K562 (cell line): ENCODE data around the gene INO80E. TPM values are rescaled to one million over a fixed set of nuclear protein-coding genes. Genes with fewer than 3 reads are reported as not detected.

ENCODE experiments used
- ATAC-seq: fragments of 200-7000 bp; cut with Tn5 transposase; 3 replicates; pipeline ENCODE4 v1.9.1; 2020; ENCODE audit warnings: moderate library complexity
- BruUV-seq: library from RNA; stranded (reverse); fragments of 400-500 nt; replicated peaks from 2 replicates; lab custom pipeline; 2021; lab: Mats Ljungman, UMichigan
- CTCF ChIA-PET: fragments of 300-600 bp; formaldehyde crosslinking; extraction: SDS; loops from one replicate; lab custom pipeline; 2021; ENCODE audit warnings: low intra/inter-chr PET ratio; lab: Yijun Ruan, JAX
- POLR2A ChIA-PET: fragments of 300-600, 350-650 bp; sonication (Branson Sonifier 250); formaldehyde crosslinking; extraction: SDS; loops from one replicate; lab custom pipeline; 2021; ENCODE audit warnings: antibody characterized with exemption, inconsistent platforms; lab: Yijun Ruan, JAX
- DNase-seq, 4 experiments: peaks; one replicate each; pipeline versions ENCODE4 v3.0.0 to v3.0.0-alpha.2; 2011 to 2018; ENCODE audit warnings: low spot score in 3 of 4, mixed read lengths in 3 of 4; ENCODE audit errors: extremely low read depth in 1 of 4
- FAIRE-seq: peaks from 2 replicates; lab custom pipeline; 2011; peaks lifted over from hg19 to GRCh38; lab: Jason Lieb, UNC
- H2AFZ ChIP-seq: 2 replicates; pipeline ENCODE4 v1.6.0; 2011; ENCODE audit warnings: low read depth, low read length, control low read depth, inconsistent platforms
- H3K27ac ChIP-seq: fragments of 200-600 bp; 3 replicates; pipeline ENCODE4 v1.8.0; 2011; ENCODE audit warnings: low read depth, mild to moderate bottlenecking, control low read depth, inconsistent platforms, low read length, moderate library complexity, mixed read lengths; ENCODE audit errors: extremely low read depth
- H3K27me3 ChIP-seq, 2 experiments: fragments of 300-600 bp in 1 of 2; 2 replicates in 1 of 2; 3 replicates in 1 of 2; pipeline versions ENCODE4 v1.6.0 to v1.8.0; 2011; ENCODE audit warnings: inconsistent platforms in 2 of 2, low read length in 2 of 2, mild to moderate bottlenecking in 1 of 2, mixed read lengths in 1 of 2, moderate library complexity in 1 of 2; ENCODE audit not compliant: control insufficient read depth in 2 of 2, insufficient read depth in 2 of 2
- H3K36me3 ChIP-seq: fragments of 300-600 bp; 3 replicates; pipeline ENCODE4 v1.8.0; 2011; ENCODE audit warnings: mild to moderate bottlenecking, low read length, inconsistent platforms; ENCODE audit not compliant: control insufficient read depth, insufficient read depth
- H3K4me1 ChIP-seq, 2 experiments: fragments of 200-600 bp in 1 of 2; replicated peaks in 1 of 2; 2 replicates in 1 of 2; 3 replicates in 1 of 2; pipeline versions ENCODE4 v1.5.1 to v1.8.0; 2011; ENCODE audit warnings: inconsistent platforms in 2 of 2, low read length in 2 of 2, mild to moderate bottlenecking in 1 of 2, mixed read lengths in 1 of 2, moderate library complexity in 1 of 2; ENCODE audit not compliant: control insufficient read depth in 2 of 2, insufficient read depth in 2 of 2
- H3K4me2 ChIP-seq: 2 replicates; pipeline ENCODE4 v1.6.1; 2011; ENCODE audit warnings: low read length, control low read depth, inconsistent platforms, mixed read lengths; ENCODE audit not compliant: insufficient read depth
- H3K4me3 ChIP-seq: fragments of 200-600 bp; sonication (generic), shearing (Covaris generic); 2 replicates; pipeline ENCODE4 v1.5.1; 2016; ENCODE audit warnings: control low read depth, inconsistent platforms
- H3K79me2 ChIP-seq: fragments of 200-600 bp; 3 replicates; pipeline ENCODE4 v1.8.0; 2011; ENCODE audit warnings: low read length, inconsistent platforms; ENCODE audit not compliant: control insufficient read depth, insufficient read depth
- H3K9ac ChIP-seq, 2 experiments: 2 replicates each; pipeline versions ENCODE4 v1.6.0 to v1.6.1; 2011; ENCODE audit warnings: low read depth in 2 of 2, low read length in 2 of 2, control low read depth in 1 of 2, inconsistent platforms in 1 of 2, mild to moderate bottlenecking in 1 of 2, mixed read lengths in 1 of 2; ENCODE audit not compliant: insufficient read depth in 1 of 2
- H3K9me1 ChIP-seq: one replicate; pipeline ENCODE4 v1.6.0; 2011; ENCODE audit warnings: inconsistent platforms, mild to moderate bottlenecking, low read length, moderate library complexity; ENCODE audit not compliant: control insufficient read depth, insufficient read depth
- H3K9me3 ChIP-seq: replicated peaks from 2 replicates; pipeline ENCODE4 v1.5.1; 2011; ENCODE audit warnings: low read depth, low read length, inconsistent platforms; ENCODE audit not compliant: control insufficient read depth, insufficient read depth
- H4K20me1 ChIP-seq: replicated peaks from 2 replicates; pipeline ENCODE4 v1.6.1; 2011; ENCODE audit warnings: low read length, inconsistent platforms, mixed read lengths; ENCODE audit not compliant: control insufficient read depth, insufficient read depth
- DIDO1 ChIP-seq: fragments of 450-650 bp; IDR thresholded peaks from 2 replicates; pipeline ENCODE4 v1.6.1; 2016; ENCODE audit warnings: low read depth, missing biosample characterization, missing genetic modification characterization
- KDM1A ChIP-seq, 2 experiments: fragments of 450-650 bp; IDR thresholded peaks; 2 replicates each; pipeline ENCODE4 v1.6.1; 2016; ENCODE audit warnings: mild to moderate bottlenecking in 2 of 2
- SRSF9 ChIP-seq: fragments of 200-400 bp; formaldehyde crosslinking; IDR thresholded peaks from 2 replicates; pipeline ENCODE4 v1.6.1; 2017; ENCODE audit warnings: low read depth, low read length, borderline replicate concordance
- U2AF2 ChIP-seq: fragments of 200-400 bp; formaldehyde crosslinking; optimal IDR thresholded peaks from 2 replicates; pipeline ENCODE3; 2017; ENCODE audit warnings: low read depth, mild to moderate bottlenecking, low read length
- ZBTB7A ChIP-seq: IDR thresholded peaks from 2 replicates; pipeline ENCODE4 v1.6.1; 2011; ENCODE audit warnings: low read depth, mild to moderate bottlenecking, low read length, moderate library complexity, borderline replicate concordance; ENCODE audit not compliant: control insufficient read depth
- ZNF263 ChIP-seq: sonication (generic); formaldehyde crosslinking; IDR thresholded peaks from 2 replicates; pipeline ENCODE4 v1.8.0; 2022; ENCODE audit warnings: mild to moderate bottlenecking, missing genetic modification reagents, borderline replicate concordance
- ZNF780A ChIP-seq: fragments of 250-450 bp; sonication (Bioruptor Pico); IDR thresholded peaks from 2 replicates; pipeline ENCODE4 v1.5.0; 2021; ENCODE audit warnings: mild to moderate bottlenecking
- WGBS: fragments of 100-300 bp; shearing (Covaris generic); methylation state at CpG from one replicate; pipeline ENCODE4 v1.1.6; 2016; ENCODE audit warnings: low coverage, mixed read lengths; ENCODE audit not compliant: insufficient coverage; ENCODE audit errors: missing lambda C conversion rate; 5-methylcytosine and 5-hydroxymethylcytosine counted together
- in situ Hi-C: fragments of 300-500 bp; cut with MboI; formaldehyde crosslinking; loops from 4 replicates; pipeline ENCODE4 v1.15.0; 2018; ENCODE audit warnings: inconsistent platforms, mixed read lengths
- intact Hi-C: fragments of 100-400 bp; cut with micrococcal nuclease; formaldehyde crosslinking; loops from 2 replicates; pipeline ENCODE4 v1.14.2; 2022
- polyA plus RNA-seq, 8 experiments: library from polyadenylated mRNA; depleted of rRNA in 4 of 8; stranded (reverse) in 5 of 8; unstranded in 3 of 8; fragments of >200 nt; fragmentation: Nextera tagmentation in 2 of 8; fragmentation: Illumina TruSeq in 1 of 8; extraction: Ambion mirVana in 2 of 8; extraction: Trizol in 1 of 8; gene quantifications; 2 replicates each; pipeline versions ENCODE4 v1.2.1 to v1.2.3, GENCODE V29; 2011 to 2014; ENCODE audit warnings: inconsistent platforms in 1 of 8, missing spikeins in 1 of 8
- total RNA-seq, 7 experiments: library from RNA; depleted of rRNA in 6 of 7; stranded (reverse); fragments of >200 nt in 6 of 7; fragmentation: Illumina TruSeq in 2 of 7; extraction: Trizol in 2 of 7; gene quantifications; 2 replicates each; pipeline versions ENCODE4 v1.2.1 to v1.2.3, GENCODE V29; 2011 to 2021; ENCODE audit warnings: low replicate concordance in 1 of 7
- TF ChIP-seq, protein P1 (sequence below): sonication (generic); formaldehyde crosslinking; IDR thresholded peaks from 2 replicates; pipeline ENCODE4 v1.8.1; 2023; ENCODE audit warnings: missing genetic modification reagents, mild to moderate bottlenecking, borderline replicate concordance
- TF ChIP-seq, protein P2 (sequence below), 2 experiments: IDR thresholded peaks; 2 replicates each; pipeline ENCODE4 v1.6.1; 2011; ENCODE audit warnings: borderline replicate concordance in 1 of 2, control low read depth in 1 of 2, low read depth in 1 of 2, low read length in 1 of 2, mild to moderate bottlenecking in 1 of 2, mixed read lengths in 1 of 2, moderate library complexity in 1 of 2; ENCODE audit not compliant: insufficient read depth in 1 of 2, insufficient read length in 1 of 2, poor library complexity in 1 of 2, severe bottlenecking in 1 of 2; ENCODE audit errors: extremely low read depth in 1 of 2
- TF ChIP-seq, protein P3 (sequence below): fragments of 250-450 bp; sonication (Bioruptor Pico); IDR thresholded peaks from 2 replicates; pipeline ENCODE4 v1.5.0; 2021

Gene INO80E
- total and polyA plus RNA-seq, 9 of the 15 experiments (the other 6 are each of a cell fraction or from before 2014, with no cell fraction given), result 0.31 to 102 (median 49.3) TPM

DNA sequence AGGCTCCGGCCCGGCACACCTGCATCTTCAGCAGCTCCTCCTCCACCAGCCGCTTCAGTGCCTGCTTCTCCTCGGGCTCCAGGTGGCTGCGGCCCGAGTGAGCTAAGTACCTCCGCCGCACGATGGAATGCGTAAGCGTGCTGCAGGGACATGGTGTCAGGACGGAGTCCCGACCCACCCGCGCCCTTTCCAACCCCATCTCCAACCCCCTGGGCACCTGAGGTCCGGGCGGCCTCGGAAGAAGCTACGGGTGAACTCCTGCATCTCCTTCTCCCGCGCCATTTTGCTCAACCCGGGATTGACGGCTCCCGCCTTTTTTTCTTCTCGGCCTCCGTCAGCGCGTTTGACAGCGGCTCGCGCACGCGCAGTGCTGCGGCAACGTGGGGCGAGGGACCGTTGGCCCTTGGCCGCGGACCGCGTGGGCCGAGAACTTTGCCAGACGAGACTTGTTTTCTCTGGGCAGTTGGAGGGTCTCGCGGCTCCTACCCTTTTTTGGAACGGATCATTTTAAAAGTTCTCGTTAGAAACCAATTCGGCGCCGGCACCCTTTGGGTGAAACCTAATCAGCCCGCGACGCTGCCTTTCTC lies 624 bp upstream of the INO80E start, which contains the start of gene HIRIP3 (continued):
- no peak for TF ChIP-seq SRSF9

DNA sequence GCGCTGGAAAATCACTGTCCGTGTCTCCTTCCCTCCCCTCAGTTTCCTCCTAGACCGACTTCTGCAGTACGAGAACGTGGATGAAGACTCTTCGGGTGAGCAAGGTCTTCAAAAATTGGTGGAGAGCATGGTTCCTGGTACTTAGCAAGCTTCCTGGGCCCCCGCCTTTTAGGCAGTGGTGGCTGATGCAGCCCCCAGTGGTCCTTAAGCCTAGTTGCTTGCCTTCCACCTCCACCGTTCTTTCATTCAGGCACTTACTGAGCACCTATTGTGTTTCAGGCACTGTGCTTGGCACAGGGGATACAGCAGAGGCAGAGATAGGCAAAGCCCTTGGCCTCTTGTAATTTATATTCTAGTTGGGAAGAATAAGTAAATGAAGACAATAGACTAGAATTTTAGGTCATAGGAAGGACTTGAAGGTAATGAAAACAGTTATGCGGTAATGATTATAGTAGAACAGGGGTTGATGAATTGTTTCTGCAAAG lies 767 bp downstream of the INO80E start:
- ChIA-PET CTCF (interaction anchor here (0.6 kb wide), 1 partner anchor 59 kb away, joined by 5 read pairs; no protein-coding TSS in a partner anchor), POLR2A (no interaction called here)
- Histone ChIP-seq H3K9me3 (no peaks in the 10 kb centered on the region), H2AFZ (peak overlapping the region; percentile 98), H3K79me2 (peaks cover 15% of the 10 kb centered on the region), H4K20me1 (no peaks in the 10 kb centered on the region), H3K27ac (peak overlapping the region; percentile 100; the same call in 2 of the 3 replicates), H3K36me3 (peaks cover 41% of the 10 kb centered on the region), H3K27me3 (no peaks in the 10 kb centered on the region), H3K4me3 (peak overlapping the region; percentile 80), H3K9ac (peak overlapping the region; percentile 97 to 100), H3K9me1 (no peaks in the 10 kb centered on the region), H3K4me2 (peak overlapping the region; percentile 96), H3K4me1 (peaks cover 16 to 52% of the 10 kb centered on the region in 2 experiments; a peak in 4 of 5 replicates)
- ATAC-seq (no peak), FAIRE-seq (peak; percentile 76), DNase-seq (peak in 2 of 4 experiments; percentile 25 to 31)
- in situ Hi-C loops (no loop called here), intact Hi-C loops (loop anchor here (5.0 kb wide), 1 partner anchor 70 kb away; the partner anchor contains the start of gene KCTD13)
- no TSS peak for BruUV-seq
- 22% methylated on average over 8 of the region's 9 CpGs for WGBS
- TF ChIP-seq ZNF780A (CRISPR knock-in tag) (no peak), ZNF263 (CRISPR knock-in tag) (peak; percentile 18; the same call in 1 of the 2 replicates), ZBTB7A (0 out of 2 replicates have a peak, but pooled peaks have one; percentile 19), U2AF2 (no peak), DIDO1 (tag) (no peak), KDM1A (IDR thresholded peaks at IDR 0.05) (0 out of 4 replicates have a peak, but pooled peaks of 1 of the 2 experiments have one; percentile 6)
- TF ChIP-seq, protein P1, sequence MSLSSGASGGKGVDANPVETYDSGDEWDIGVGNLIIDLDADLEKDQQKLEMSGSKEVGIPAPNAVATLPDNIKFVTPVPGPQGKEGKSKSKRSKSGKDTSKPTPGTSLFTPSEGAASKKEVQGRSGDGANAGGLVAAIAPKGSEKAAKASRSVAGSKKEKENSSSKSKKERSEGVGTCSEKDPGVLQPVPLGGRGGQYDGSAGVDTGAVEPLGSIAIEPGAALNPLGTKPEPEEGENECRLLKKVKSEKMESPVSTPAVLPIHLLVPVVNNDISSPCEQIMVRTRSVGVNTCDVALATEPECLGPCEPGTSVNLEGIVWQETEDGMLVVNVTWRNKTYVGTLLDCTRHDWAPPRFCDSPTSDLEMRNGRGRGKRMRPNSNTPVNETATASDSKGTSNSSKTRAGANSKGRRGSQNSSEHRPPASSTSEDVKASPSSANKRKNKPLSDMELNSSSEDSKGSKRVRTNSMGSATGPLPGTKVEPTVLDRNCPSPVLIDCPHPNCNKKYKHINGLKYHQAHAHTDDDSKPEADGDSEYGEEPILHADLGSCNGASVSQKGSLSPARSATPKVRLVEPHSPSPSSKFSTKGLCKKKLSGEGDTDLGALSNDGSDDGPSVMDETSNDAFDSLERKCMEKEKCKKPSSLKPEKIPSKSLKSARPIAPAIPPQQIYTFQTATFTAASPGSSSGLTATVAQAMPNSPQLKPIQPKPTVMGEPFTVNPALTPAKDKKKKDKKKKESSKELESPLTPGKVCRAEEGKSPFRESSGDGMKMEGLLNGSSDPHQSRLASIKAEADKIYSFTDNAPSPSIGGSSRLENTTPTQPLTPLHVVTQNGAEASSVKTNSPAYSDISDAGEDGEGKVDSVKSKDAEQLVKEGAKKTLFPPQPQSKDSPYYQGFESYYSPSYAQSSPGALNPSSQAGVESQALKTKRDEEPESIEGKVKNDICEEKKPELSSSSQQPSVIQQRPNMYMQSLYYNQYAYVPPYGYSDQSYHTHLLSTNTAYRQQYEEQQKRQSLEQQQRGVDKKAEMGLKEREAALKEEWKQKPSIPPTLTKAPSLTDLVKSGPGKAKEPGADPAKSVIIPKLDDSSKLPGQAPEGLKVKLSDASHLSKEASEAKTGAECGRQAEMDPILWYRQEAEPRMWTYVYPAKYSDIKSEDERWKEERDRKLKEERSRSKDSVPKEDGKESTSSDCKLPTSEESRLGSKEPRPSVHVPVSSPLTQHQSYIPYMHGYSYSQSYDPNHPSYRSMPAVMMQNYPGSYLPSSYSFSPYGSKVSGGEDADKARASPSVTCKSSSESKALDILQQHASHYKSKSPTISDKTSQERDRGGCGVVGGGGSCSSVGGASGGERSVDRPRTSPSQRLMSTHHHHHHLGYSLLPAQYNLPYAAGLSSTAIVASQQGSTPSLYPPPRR (CRISPR knock-in tag), result 0 out of 2 replicates have a peak, but pooled peaks have one; percentile 14
- TF ChIP-seq, protein P2, sequence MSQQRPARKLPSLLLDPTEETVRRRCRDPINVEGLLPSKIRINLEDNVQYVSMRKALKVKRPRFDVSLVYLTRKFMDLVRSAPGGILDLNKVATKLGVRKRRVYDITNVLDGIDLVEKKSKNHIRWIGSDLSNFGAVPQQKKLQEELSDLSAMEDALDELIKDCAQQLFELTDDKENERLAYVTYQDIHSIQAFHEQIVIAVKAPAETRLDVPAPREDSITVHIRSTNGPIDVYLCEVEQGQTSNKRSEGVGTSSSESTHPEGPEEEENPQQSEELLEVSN (IDR thresholded peaks at IDR 0.05; ENCODE audit: borderline replicate concordance in 1 of 2, extremely low read depth in 1 of 2, insufficient read depth in 1 of 2, insufficient read length in 1 of 2, low read depth in 1 of 2, low read length in 1 of 2, poor library complexity in 1 of 2, severe bottlenecking in 1 of 2), result peak in 1 of 2 experiments; percentile 40
- TF ChIP-seq, protein P3, sequence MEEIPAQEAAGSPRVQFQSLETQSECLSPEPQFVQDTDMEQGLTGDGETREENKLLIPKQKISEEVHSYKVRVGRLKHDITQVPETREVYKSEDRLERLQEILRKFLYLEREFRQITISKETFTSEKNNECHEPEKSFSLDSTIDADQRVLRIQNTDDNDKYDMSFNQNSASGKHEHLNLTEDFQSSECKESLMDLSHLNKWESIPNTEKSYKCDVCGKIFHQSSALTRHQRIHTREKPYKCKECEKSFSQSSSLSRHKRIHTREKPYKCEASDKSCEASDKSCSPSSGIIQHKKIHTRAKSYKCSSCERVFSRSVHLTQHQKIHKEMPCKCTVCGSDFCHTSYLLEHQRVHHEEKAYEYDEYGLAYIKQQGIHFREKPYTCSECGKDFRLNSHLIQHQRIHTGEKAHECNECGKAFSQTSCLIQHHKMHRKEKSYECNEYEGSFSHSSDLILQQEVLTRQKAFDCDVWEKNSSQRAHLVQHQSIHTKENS (CRISPR knock-in tag), result no peak
